Activated CD8-positive, alpha-beta T cell treated with anti-CD3 and anti-CD28 coated beads for 36 hours (primary cell): ENCODE measurements around the gene TRIO. TPM values are rescaled to one million over a fixed set of nuclear protein-coding genes. Genes with fewer than 3 reads are reported as not detected.

Source experiments
- ATAC-seq: fragments of 200-7000 bp; cut with Tn5 transposase; one replicate; pipeline ENCODE4 v1.10.0; 2021; ENCODE audit warnings: mild to moderate bottlenecking, moderate library complexity
- CTCF ChIA-PET: fragments of 350-600 bp; sonication (Branson Sonifier 250); formaldehyde crosslinking; loops from one replicate; lab custom pipeline; 2021; ENCODE audit warnings: antibody characterized with exemption; lab: Charles Lee
- POLR2A ChIA-PET: fragments of 350-600 bp; sonication (Branson Sonifier 250); formaldehyde crosslinking; loops from one replicate; lab custom pipeline; 2021; ENCODE audit warnings: antibody characterized with exemption; lab: Charles Lee
- DNase-seq: peaks from one replicate; pipeline ENCODE4 v3.0.0-alpha.2; 2020
- H3K27ac Mint-ChIP-seq: one replicate; pipeline ENCODE4 v1.8.0; 2021; ENCODE audit warnings: mild to moderate bottlenecking, mixed read lengths
- H3K27me3 Mint-ChIP-seq: one replicate; pipeline ENCODE4 v1.8.0; 2021; ENCODE audit warnings: mixed read lengths
- H3K36me3 Mint-ChIP-seq: one replicate; pipeline ENCODE4 v1.8.0; 2021; ENCODE audit warnings: low read depth, mixed read lengths
- H3K4me1 Mint-ChIP-seq: one replicate; pipeline ENCODE4 v1.8.0; 2021; ENCODE audit warnings: low read depth, mixed read lengths
- H3K4me3 Mint-ChIP-seq: one replicate; pipeline ENCODE4 v1.8.0; 2021; ENCODE audit warnings: mild to moderate bottlenecking, moderate library complexity, mixed read lengths
- H3K9me3 Mint-ChIP-seq: one replicate; pipeline ENCODE4 v1.8.0; 2021; ENCODE audit warnings: mixed read lengths
- intact Hi-C: fragments of 100-400 bp; cut with micrococcal nuclease; formaldehyde crosslinking; loops from one replicate; pipeline ENCODE4 v1.10.0; 2022
- total RNA-seq, 2 experiments: library from RNA; stranded (reverse); gene quantifications; one replicate each; pipeline ENCODE4 v1.2.3, GENCODE V29; 2021
- TF ChIP-seq, protein P1 (sequence below): fragments of 200-600 bp; IDR thresholded peaks from one replicate; pipeline ENCODE4 v1.8.0; 2022; ENCODE audit warnings: antibody characterized with exemption, mild to moderate bottlenecking

The TRIO gene
- total RNA-seq, 2 experiments from 2014 or later = 11.4 to 11.5 TPM

DNA sequence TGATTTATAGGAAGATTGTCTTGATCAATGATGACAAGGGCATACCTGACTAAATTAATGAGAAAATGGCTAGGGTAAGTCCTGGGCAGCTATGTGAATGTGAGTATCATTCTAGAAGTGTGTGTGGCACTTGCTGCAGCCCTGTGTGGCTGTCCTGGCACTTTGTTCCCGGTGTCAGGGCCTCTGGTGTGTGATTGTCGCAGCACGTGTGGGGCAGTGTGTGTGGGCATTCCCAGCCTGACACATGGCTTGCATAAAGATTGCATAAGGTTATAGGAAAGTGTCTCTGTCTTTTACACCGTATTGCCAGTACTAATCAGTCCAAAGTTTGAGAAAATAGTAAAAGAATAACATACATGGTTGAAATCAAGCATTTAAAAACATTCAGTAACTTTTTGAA is 74.4 kb downstream of the TRIO start:
- Mint-ChIP-seq H3K9me3 (no peaks in the 10 kb centered on the region), H3K4me3 (no peak overlapping the region), H3K36me3 (no peaks in the 10 kb centered on the region), H3K27me3 (peaks cover 15% of the 10 kb centered on the region), H3K27ac (no peak overlapping the region), H3K4me1 (peaks cover 2% of the 10 kb centered on the region)
- ChIA-PET CTCF (no interaction called here), POLR2A (no interaction called here)
- TF ChIP-seq, protein P1, sequence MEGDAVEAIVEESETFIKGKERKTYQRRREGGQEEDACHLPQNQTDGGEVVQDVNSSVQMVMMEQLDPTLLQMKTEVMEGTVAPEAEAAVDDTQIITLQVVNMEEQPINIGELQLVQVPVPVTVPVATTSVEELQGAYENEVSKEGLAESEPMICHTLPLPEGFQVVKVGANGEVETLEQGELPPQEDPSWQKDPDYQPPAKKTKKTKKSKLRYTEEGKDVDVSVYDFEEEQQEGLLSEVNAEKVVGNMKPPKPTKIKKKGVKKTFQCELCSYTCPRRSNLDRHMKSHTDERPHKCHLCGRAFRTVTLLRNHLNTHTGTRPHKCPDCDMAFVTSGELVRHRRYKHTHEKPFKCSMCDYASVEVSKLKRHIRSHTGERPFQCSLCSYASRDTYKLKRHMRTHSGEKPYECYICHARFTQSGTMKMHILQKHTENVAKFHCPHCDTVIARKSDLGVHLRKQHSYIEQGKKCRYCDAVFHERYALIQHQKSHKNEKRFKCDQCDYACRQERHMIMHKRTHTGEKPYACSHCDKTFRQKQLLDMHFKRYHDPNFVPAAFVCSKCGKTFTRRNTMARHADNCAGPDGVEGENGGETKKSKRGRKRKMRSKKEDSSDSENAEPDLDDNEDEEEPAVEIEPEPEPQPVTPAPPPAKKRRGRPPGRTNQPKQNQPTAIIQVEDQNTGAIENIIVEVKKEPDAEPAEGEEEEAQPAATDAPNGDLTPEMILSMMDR = no peak
- ATAC-seq (no peak), DNase-seq (no peak)
- intact Hi-C loops = no loop called here

DNA sequence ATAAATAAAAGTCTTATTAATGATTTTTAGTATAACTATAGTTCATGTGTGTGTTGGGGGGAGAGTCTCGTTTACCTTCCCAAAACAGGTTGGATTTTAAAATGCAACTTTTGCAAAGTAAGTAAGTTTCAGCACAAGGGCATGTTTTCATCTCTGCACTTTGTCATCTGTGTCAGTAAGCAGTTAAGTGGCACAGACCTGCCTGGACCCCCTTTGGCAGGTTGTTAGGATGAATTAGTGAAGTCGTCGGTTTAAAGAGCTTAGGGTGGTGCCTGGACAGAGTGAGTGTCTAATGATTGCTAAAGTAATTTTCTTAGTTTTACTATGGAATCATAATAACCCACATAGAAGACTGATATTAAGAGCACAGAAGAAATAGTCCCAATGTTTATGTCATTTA is 74.9 kb downstream of the TRIO start:
- H3K27ac Mint-ChIP-seq = no peak overlapping the region
- no peak for DNase-seq
- peaks cover 4% of the 10 kb centered on the region for H3K4me1 Mint-ChIP-seq
- no peak overlapping the region for H3K4me3 Mint-ChIP-seq
- peaks cover 14% of the 10 kb centered on the region for H3K27me3 Mint-ChIP-seq
- ATAC-seq = no peak
- H3K36me3 Mint-ChIP-seq = no peaks in the 10 kb centered on the region
- TF ChIP-seq, protein P1 = no peak
- ChIA-PET POLR2A (no interaction called here), CTCF (no interaction called here)
- no peaks in the 10 kb centered on the region for H3K9me3 Mint-ChIP-seq
- intact Hi-C loops = no loop called here

DNA sequence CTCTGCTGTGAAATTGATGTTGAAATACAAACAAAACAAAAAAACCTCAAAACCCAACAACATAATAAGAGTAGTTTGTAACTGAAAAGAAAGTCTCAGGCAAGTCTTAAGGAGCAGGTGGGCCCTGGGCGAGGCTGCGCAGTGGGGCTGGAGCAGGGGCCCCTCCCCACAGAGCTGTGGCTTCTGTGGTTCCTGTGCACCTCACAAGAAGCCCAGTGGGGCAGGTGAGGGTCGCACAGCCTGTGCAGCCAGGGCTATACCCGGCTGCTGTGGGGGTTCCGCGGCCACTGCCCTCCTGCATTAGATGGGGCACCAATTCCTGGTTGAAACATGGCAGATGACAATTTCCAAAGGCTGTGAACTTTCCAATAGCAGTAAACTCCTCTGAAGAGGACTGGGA is 75.3 kb downstream of the TRIO start:
- no peak overlapping the region for H3K4me3 Mint-ChIP-seq
- no peak overlapping the region for H3K27ac Mint-ChIP-seq
- TF ChIP-seq, protein P1 = no peak
- no peaks in the 10 kb centered on the region for H3K36me3 Mint-ChIP-seq
- peaks cover 9% of the 10 kb centered on the region for H3K4me1 Mint-ChIP-seq
- ATAC-seq (no peak), DNase-seq (no peak)
- no peaks in the 10 kb centered on the region for H3K9me3 Mint-ChIP-seq
- intact Hi-C loops = no loop called here
- CTCF ChIA-PET = no interaction called here
- POLR2A ChIA-PET = no interaction called here
- peaks cover 16% of the 10 kb centered on the region for H3K27me3 Mint-ChIP-seq

DNA sequence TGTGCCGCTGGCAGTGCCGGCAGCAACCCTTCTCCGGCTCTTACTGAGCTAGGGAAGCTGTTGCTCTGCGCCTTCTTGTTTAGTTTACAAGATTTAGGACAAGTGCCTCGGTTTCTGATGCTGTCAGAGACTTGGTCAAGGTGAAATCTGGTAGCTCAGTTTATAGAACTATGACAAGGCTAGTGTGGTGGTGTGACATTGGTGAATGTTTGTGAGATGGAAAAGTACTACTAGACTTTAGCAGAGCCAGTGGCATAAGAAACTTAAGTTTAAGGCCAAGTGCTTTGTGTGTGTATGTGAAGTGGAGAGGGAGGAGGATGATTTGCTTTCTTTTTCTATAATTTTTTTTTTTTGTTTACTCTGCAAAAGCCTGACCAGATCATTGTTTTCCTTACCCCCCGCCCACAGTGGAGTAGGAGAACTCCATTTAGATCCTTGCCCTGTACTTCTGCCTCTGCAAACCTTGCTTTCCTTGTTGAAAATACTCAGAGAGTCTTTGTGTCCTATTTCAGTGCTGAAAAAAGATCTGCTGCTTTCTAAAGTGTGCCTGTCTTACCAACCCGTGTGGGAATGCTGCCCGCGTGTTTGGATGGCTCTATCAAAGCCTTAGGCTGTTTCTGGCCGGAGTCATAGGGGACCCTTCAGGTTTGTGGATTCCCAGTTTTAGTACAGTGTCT is 75.9 kb downstream of the TRIO start:
- CTCF ChIA-PET = no interaction called here
- TF ChIP-seq, protein P1 = no peak
- no peak for ATAC-seq
- peaks cover 12% of the 10 kb centered on the region for H3K4me1 Mint-ChIP-seq
- no peaks in the 10 kb centered on the region for H3K9me3 Mint-ChIP-seq
- no peak for DNase-seq
- no peaks in the 10 kb centered on the region for H3K36me3 Mint-ChIP-seq
- no peak overlapping the region for H3K27ac Mint-ChIP-seq
- H3K4me3 Mint-ChIP-seq = no peak overlapping the region
- intact Hi-C loops = no loop called here
- POLR2A ChIA-PET = no interaction called here
- peaks cover 16% of the 10 kb centered on the region for H3K27me3 Mint-ChIP-seq

DNA sequence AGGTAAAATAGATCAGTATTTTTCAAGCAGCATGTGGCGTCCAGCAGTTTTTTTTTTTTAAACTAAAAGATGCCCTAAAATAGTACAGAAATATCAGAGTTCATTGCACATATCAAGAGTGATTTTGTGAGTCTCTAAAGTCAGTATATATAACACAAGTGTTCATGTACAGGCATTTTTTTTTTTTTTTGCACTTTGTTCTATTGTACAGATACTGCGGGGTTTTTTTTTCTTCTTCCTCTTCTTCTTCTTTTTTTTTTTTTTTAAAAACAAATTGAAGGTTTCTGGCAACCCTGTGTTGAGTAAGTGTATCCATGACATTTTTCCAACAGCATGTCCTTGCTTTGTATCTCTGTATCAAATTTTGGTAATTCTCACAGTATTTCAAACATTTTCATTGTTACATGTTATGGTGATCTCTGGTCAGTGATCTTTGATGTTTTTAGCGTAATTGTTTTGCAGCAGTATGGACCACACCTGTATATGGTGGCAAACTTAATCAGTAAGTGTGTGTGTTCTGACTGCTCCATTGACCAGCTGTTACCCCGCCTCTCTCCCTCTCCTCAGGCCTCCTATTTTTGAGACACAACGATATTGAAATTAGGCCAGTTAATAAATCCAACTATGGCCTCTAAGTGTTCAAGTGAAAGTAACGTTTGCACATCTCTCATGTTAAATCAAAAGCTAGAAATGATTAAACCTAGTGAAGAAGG is 76.8 kb downstream of the TRIO start:
- TF ChIP-seq, protein P1 = no peak
- CTCF ChIA-PET = interaction anchor here (1.7 kb wide), 1 partner anchor 50 kb away, joined by 5 read pairs; no protein-coding TSS in a partner anchor
- DNase-seq (no peak), ATAC-seq (no peak)
- POLR2A ChIA-PET = no interaction called here
- no peaks in the 10 kb centered on the region for H3K9me3 Mint-ChIP-seq
- no peak overlapping the region for H3K4me3 Mint-ChIP-seq
- peaks cover 12% of the 10 kb centered on the region for H3K27me3 Mint-ChIP-seq
- H3K36me3 Mint-ChIP-seq = no peaks in the 10 kb centered on the region
- H3K27ac Mint-ChIP-seq = no peak overlapping the region
- H3K4me1 Mint-ChIP-seq = peaks cover 12% of the 10 kb centered on the region
- intact Hi-C loops = no loop called here
